Measurements from ENCODE around the gene DSC3.
"Not testable (repeated sequence)": the region's sequence is repeated elsewhere in the genome, so short reads cannot be mapped to it uniquely, and the experiment has no call there.

DSC3 gene

DNA sequence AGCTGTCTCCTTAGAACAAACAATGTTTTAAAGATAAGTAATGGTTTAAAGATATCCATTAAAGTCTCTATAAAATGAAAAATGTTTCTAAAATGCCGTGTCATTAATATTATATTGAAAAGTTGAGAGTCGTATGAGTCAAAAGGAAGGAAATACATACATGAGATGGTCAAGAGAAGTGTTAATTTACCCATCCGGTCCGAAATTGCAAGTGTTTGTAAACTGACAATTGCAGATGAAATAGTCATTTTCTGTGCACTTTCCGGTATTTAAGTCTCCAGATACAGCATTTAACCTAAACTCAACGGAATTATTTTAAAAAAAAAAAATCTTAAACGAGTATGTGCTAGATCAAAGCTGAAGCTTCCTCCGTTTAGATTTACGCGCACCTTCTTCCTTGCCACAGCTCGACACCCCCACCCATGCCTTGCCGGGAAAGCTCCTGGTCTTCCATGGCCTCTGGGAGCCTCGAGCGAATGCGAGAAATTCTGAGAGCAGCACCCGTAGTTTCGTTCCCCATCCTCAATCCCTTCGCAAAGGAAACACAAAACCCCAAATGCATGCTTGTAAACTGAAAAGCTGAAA lies 1.8 kb downstream of the DSC3 start:
- no peak for DNase-seq

DNA sequence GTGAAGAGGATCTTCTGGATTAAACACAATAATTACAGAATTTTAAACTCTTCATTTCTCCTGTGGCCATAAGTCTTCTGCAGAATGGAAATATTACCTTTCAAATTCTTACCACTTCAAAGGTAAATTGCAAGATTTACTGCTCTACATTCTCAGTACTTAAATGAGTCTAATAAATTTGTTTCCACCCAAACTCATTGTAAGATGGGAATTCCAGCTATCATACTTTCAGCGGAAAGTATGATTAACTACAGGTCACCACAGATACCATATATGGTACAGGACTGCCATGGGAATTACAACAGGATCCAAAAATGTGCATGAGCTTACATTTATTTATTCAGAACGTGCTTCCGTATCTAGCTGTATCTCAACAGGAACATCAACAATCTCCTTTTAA lies 3.1 kb downstream of the DSC3 start:
- no peak for DNase-seq

DNA sequence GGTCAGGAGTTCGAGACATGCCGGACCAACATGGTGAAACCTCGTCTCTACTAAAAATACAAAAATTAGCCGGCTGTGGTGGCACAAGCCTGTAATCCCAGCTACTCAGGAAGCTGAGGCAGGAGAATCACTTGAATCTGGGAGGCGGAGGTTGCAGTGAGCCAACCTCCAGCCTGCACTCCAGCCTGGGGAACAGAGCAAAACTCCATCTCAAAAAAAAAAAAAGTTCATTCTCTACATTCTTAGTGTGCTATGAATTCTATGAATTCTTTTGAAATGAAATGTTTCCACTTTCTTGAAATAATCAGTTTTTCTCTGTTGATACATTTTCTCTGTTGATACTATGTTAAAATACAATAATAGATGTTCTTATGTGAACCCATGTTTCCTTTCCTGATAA lies 4.9 kb downstream of the DSC3 start:
- DNase-seq = not testable (repeated sequence)

DNA sequence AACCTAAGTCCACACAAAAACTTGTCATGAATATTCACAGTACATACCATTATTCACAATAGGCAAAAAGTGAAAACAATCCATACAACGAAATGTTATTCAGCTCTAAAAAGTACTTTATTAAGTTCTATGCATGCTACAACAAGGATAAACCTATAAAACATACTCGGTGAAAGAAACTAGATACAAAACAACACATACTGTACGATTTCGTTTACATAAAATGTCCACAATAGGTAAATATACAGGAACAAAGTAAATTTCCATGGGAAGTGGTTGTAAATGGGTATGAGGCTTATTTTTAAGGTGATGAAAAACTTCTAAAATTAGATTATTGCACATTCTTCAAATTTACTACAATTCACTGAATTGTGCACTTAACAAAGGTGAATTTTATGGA lies 8.0 kb downstream of the DSC3 start:
- DNase-seq = no peak

DNA sequence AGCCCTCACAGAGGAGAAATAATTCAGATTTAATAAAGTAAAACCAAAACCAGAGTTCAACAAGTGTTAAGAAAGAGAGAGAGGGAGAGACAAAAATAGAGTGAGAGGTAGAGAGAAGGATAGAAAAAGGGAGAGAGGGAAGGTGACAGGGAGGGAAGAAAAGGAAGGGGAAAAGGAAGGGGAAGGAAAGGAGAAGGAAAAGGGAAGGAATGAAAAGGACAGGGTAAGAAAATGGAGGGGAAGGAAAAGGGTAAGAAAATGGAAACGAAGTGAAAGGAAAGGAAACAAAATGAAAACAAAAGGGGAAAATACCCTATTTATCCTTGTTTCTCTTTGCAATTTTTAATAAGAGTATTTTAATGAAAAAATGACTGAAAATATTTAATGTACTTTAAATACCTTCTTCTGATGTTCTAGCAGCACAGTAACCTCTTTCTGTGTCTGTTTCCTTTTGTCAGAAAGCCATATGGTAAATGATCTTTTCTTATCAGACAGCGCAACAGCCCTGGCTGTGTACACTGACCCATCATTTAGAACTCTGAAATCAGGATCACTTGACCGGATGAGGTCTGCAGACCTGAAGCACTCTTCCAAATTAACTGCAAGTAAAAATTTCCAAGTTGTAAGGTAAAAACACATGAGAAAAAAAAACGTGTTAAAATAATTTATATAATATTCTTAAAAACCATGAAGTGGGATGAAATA lies 11.8 kb downstream of the DSC3 start:
- no peak for DNase-seq

DNA sequence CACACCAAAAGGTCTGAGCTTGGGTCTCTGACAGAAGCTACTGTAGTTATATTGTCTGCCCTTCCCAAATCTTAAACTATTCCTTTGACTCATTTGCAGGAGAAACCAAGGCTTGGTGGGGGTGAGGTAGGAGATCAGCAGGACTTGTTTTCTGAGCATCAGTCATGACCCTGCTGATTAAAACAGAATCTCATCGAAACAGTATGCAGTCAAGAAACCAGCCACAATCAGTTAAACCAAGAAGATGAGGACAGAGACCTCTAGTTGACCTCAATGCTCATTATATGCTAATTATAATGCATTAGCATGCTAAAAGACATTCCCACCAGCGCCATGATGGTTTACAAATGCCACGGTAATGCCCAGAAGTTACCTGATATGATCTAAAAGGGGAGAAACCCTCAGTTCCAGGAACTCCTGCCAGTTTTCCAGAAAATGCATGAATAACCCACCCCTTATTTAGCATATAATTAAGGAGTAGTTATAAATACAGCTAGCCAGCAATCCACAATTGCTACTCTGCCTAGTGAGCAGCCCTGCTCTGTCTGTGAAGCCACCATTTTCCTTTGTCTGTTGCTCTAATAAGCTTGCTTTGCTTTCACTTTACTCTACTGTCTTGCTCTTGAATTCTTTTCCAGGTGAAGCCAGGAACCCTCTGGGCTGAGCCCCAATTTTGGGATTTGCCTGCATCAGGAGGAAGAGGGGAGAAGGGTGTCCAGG lies 26.7 kb downstream of the DSC3 start:
- DNase-seq = no peak

DNA sequence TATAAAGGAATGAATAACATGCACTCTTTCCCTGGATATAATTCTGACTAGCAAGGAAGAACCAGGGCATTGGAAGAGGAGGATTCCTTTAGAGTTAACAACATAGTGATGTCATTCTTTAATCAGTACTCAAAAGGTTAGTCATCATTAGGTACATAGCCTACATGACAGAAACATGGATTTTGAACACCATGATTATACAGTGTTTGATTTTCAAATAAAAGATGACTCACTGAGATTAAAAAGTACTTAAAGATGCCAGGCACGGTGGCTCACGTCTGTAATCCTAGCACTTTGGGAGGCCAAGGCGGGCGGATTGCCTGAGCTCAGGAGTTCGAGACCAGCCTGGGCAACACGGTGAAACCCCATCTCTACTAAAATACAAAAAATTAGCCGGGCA lies 31.1 kb downstream of the DSC3 start:
- DNase-seq = not testable (repeated sequence)

DNA sequence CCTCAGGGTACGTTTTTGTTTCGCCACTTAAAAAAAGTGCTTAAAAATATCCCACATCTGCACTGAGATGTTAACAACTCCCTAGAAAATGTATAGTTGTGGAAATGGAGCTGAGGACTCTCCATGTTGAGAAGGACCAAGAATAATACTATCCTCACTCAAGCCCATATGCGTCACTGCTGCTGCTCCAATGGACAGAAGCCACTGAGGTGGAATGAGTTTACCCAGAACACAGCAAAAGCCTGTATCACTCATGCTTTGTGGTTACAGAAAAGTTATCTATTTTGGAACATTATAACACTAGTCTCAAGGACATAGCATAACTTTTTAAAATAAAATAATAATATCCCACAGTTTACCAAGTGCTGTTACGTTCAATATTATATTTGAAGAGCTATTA lies 31.9 kb downstream of the DSC3 start:
- DNase-seq = no peak

DNA sequence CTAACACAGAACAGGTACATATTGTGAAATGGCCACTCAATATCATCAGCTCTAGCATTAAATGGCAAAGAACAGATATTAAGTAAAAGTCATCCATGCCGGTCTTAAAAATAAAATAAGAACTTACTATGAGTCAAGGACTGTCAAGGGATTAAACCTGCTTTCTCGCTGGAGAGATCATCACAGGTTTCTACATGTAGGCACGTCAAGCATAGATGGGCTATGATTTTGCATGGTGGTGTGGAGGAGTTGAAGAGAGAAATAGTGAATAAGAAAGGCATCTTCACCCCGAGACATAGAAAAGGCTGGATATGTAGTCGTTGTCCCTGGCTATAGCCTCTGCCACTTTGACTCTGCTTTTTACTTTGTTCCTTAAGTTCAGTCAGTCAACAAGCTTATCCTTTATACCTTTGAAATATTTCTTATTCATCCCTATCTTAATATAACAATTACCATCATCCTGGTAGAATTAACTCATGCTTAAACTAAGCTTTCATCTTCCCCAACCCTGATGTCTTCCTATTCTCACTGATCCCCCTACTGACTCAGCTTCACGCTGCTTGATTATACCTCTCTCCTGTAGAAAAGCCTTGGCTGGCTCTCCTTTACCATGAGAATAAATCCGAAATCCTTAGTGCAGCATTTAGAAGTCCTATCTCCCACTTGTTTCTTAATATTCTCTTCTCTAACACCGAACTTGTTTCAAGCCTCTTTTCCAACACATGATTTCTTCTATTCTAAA lies 42.5 kb downstream of the DSC3 start:
- DNase-seq = no peak

DNA sequence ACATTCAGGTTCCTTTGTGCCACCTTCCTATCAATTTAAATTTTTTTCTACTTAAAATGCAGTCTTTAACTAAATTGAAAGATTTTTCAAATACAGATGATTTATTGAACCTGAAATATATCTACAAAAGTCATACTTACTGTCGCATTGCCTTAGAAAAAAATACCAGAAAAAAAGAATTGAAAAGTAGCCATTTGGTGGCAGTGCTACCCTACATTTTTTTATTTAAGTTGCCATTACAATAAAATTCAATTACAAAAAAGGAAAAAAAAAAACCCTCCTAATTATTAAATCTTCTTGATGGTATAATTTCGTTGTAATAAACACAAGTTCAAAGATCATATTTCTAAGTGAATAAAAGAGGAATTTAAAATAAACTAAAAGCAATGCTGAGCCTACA lies 43.4 kb downstream of the DSC3 start:
- no peak for DNase-seq

DNA sequence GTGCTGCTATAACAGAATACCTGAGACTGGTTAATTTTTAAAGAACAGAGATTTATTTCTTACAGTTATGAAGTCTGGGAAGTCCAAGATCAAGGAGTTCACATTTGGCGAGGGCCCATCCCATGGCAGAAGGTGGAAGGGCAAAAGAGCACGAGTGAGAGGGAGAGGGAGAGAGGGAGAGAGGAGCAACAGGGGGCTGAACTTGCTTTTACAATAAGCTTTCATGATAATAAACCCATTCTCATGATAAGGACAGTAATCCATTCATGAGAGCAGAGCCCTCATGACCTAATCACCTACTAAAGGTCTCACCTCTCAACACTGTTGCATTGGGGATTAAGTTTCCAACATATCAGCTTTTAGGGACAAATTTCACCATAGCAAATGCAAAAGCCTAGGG lies 45.3 kb downstream of the DSC3 start:
- DNase-seq = no peak

DNA sequence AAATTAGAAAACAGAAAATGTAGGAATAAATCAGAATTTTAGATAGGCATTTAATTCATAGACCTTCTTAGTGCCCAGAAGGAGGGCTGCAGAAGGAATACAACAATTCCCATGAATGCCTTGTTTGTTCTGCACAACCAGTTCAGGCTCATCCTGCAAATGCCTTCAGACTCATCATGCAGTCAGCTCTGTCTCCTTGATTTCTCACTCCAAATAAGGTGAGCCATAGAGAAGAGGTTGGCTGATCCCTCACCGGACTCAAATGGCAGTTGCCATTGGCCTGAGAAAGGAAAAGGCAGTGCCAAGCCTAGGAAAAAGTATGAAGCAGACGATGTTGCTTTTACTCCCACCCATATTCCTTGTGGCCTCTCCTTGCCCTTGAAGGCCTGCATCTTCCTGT lies 50.3 kb downstream of the DSC3 start:
- no peak for DNase-seq

DNA sequence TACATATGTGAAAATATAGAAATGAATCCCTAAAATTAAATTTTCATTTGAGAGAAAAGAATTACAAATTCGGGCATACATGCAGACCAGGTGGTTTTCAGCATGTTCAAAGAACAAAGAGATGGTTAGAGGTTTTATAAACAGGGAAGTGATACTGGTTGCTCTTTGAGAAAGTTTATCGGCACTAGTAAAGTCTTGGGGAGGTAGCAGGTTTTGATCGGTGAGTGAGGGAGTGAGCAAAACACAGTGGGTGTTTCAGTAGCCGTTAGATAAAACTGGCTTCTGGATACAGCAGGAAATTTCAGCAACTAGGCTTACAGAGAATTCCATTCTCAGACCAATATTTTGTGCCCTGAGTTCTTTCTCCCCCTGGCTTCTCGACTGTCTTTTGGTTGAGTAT lies 51.1 kb downstream of the DSC3 start:
- DNase-seq = no peak

DNA sequence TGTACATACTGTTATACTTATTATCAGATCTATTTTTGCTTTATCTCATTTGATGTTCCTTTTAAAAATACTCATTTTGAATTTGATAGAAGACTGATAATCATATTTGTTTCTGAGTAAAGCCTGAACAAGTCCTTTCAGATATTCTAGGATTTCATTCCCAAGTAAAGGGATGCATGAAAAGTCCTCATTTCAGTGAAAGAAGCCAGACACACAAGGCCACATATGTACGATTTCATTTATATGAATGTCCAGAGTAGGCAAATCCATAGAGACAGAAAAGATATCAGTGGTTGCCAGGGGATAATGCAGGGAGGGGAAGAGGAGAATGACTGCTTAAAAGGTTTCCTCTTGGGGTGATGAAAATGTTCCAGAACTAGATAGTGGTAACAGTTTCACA lies 53.4 kb downstream of the DSC3 start:
- no peak for DNase-seq

DNA sequence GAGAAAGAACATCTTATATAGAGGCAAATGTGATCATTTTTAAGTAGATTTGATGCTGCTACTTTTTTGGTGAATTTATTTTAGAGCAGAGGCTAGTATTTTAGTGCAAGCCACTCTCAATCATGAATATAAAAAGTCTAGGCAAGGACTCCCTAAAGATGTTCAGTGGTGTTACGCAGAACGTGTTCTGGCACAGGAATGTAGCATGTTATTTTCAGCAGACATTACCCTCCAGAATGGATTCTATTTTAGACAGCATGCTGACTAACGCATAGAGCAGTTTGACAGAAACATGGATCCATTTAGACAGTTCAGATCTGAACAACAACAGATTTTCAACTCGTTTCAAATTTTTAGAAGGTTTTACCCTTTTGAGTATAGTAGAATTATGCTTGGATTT lies 54.1 kb downstream of the DSC3 start:
- no peak for DNase-seq

DNA sequence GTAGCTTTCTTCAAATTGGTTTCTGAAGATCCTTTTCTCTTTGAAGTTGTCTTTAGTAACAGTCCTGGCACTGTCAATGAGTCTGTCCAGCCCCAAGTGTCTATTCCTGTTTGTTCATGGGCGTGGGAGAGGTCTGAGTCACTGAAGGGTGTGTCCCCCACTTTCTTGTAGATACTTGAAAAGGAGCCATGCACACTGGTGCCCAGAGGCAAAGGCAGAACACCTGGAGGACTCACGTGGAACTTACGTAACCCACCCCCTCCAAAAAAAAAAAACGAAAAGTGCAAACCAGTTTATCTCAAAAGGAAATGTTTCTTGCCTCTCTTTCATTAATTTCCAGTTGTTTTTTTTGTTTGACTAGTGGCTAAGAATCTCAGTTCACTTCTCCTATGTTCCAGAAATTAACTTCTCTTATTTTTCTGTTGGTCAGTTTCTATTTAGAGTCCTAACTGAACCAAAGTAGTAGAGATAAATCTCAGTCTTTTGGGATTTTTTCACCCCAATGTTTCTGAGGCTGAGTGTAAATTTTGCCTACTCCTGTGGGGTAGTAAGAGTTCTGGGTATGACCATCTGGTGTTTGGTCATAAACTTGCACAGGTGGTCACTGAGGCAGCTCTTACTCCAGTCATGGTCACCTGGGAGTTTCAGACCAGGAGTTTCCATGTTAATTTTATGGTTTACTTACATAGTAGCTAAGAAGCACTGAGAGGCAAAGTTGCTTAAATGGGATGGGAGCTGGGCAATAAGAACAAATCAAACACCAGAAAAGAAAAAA lies 54.9 kb downstream of the DSC3 start:
- DNase-seq = no peak

DNA sequence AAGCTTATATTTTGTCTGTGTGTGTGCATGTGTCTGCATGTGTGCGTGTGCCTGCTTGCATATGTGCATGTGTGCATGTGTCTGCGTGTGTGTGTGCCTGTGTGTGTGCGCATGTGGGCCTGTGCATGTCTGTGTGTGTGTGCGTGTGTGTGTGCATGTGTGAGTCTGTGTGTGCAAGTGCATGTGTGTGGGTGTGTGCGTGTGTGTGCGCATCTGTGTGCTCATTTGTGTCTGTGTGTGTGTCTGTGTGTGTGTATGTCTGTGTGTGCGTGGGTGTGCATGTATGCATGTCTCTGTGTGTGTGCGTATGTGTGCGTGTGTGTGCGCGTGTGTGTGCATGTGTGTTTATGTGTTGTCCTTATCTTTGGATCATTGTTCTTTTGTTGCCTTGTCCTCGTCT lies 56.8 kb downstream of the DSC3 start:
- no peak for DNase-seq

DNA sequence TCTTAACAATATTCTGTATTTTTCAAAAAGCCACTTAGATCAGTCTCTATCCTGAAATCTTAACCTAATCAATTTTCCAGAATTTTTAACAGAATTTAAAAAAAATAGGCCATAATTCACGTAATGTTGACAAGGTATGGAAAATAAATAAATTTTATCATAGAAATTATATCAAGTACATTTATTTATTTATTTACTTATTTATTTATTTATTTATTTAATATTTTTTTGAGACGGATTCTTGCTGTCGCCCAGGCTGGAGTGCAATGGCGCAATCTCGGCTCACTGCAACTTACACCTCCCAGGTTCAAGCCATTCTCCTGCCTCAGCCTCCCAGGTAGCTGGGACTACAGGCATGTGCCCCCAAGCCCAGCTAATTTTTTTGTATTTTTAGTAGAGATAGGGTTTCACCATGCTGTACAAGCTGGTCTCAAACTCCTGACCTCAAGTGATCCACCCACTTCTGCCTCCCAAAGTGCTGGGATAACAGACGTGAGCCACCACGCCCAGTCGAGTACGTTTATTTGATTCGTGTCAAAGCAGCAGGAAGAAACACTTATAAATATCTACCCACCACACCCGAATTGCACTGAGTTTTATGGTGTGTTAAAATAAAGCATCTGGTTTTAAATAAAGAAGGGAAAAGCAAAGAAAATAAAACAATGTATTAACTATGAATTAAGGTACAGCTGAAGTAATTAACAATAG lies 60.1 kb downstream of the DSC3 start:
- DNase-seq = no peak

DNA sequence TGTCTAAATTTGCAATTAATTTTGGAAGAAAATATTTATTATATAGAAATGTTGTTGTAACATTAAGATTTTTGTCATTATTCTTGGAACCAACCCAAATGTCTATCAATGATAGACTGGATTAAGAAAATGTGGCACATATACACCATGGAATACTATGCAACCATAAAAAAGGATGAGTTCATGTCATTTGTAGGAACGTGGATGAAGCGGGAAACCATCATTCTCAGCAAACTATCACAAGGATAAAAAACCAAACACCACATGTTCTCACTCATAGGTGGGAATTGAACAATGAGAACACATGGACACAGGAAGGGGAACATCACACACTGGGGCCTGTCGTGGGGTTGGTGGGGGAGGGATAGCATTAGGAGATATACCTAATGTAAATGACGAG lies 64.5 kb downstream of the DSC3 start:
- not testable (repeated sequence) for DNase-seq

DNA sequence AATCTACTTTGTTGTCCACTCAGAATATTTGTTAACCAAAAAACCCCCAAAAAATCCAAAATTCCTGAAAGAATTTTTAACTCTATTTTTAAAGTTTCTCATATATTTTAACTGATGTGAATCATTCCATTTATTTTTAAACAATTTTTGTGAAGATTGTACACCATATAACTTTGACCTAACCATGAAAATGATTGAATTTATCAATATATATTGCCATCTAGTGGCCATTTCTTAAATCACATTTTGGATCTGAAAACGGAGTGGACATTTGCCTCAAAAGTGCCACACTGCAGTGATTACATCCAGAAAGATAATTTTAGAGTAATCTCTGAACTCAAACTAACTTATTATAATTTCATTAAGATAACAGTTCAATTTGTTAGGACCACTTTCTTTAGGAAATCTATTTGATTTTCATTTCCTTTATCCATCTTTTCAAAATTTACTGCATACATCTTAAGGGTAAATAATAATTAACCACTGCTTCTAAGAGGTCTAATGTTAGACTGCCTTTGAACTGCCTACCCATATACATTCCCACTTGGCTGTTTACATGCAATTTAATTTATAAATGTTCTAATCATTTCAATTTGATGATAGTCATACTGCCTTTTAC lies 71.1 kb downstream of the DSC3 start:
- no peak for DNase-seq

DNA sequence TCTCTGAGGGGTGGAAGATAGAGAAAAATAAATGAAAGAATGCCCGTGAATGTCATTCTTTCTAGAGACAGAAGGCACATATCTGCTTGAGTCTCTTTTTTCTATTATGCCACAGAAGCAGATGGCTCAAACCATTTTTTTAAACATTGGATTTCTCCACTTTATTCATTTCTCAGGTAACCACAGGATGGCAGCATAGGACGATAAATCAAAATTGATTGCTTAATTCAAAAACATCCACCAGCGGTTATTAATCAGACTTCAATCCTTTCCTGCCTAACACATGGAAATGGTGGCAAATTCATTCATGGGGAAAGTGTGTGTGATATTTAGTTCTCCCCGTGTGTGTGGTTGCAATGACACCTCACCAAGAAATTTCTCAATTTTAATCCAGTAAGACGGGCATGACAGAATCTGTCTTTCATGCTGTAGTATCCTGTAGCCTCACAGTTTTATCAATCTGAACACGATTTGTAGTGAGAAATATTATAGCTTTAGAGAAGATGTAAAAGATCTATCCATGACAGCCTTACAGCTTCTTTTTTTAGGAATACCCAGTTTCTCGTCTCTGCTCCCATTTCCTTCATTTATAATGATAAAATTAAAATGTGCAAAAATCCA lies 72.2 kb downstream of the DSC3 start:
- DNase-seq = no peak

All from left hindlimb (tissue), 1 donor.